Stimulated activated CD8-positive, alpha-beta memory T cell treated with anti-CD3 and anti-CD28 coated beads, Interleukin-4, amount 100 ng/mL, for 48 hours (primary cell): ENCODE data around the gene KRT7.
A peak's percentile ranks its signal among the peaks of the same experiment; 100 is the strongest.
"Not testable (repeated sequence)": the region's sequence is repeated elsewhere in the genome, so short reads cannot be mapped to it uniquely, and the experiment has no call there.

Source experiments
- DNase-seq: peaks from one replicate; pipeline ENCODE4 v3.0.0-alpha.2; 2020

KRT7 gene

DNA sequence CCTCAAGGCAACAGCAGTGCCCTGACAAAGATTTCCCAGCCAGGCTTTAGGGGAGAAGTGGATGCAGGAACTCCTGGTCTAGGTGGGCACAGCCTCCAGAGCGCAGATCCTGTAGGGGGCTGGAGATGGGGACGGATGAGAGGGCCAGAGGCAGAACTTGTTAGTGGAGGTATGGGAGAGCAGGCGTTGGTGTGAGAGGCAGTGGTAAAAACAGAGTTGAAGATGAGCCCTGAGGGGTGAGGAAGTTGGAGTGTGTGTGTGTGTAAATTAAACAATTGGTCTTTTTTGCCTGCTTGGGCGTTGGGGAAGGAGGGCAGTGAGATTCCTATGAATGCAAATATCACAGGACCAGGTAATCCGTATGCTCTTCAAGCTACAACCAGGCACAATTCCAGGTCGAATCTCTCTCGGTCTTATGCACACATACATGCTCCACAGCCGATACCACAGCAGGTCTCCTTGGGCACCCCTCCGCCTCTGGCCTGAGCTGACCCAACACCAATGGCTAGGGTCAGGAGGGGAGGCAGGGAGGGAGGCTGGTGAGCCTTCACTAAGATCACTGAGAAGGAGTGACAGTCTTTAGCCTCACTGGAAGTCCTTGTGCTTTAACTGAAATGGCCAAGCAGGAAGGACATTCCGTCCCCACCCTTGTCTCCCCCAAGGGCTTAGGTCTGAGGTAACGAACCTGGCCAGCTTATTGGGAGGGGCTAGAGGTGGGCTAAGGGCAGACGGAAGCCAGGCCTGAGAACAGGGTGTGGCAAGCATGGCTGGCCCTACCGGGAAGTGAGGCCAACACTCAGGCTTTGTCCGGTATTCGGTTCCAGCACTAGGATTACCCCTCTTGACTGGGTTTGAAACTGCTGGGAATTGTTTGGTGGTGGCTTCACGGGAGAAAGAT, 1.5 kb upstream of the KRT7 start:
- no peak for DNase-seq

DNA sequence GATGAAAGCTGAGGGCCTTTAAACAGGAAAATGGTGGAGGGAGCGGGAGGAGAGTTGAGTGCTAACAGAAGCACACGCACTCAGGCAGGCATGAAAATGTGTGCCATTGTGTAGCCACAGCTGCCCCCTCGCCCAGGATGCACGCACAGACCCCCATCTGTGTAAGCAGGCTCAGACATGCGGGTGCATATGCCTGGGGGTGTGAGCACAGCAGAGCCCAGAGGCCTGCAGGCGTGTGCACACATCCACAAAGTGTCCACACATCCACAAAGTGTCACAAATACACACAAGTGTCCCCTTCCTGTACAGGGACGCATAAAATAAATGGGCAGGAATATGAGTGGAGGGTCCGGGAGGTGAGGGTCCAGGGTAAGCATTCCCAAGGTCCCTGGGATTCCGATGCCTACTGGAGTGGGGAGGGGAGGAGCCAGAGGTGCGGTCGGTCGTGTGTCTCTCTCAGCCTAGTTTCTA, 805 bp upstream of the KRT7 start:
- DNase-seq: no peak

DNA sequence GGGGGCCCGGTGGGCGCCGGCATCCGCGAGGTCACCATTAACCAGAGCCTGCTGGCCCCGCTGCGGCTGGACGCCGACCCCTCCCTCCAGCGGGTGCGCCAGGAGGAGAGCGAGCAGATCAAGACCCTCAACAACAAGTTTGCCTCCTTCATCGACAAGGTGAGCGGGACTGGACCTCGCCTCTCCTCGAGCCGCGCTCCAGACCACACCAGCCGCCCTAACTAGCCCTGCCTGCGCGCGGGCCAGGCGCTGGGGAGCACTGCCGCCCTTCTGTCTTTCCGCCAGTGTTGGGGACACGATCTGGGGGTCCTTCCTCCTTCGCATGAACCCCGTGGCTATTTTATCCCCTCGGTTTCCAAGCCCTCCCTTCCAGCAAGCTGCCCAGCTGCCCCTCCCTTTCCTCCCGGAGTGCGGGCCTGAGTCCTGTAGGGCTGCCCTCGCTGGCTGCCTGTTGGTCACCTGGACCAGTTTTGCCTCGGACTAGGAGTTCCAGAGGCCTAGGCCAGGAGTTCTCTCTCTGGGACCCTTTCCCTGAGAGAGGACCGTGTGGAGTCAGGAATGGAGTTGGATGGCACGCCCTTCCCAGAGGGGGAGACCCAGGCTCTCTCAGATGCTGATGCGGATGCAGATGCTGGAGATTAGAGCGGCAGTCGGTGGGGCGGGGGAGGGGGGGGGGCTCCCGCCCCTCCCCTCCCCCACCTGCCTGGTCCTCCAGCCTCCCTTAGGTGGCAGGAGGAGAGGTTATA, 592 bp downstream of the KRT7 start:
- no peak for DNase-seq

DNA sequence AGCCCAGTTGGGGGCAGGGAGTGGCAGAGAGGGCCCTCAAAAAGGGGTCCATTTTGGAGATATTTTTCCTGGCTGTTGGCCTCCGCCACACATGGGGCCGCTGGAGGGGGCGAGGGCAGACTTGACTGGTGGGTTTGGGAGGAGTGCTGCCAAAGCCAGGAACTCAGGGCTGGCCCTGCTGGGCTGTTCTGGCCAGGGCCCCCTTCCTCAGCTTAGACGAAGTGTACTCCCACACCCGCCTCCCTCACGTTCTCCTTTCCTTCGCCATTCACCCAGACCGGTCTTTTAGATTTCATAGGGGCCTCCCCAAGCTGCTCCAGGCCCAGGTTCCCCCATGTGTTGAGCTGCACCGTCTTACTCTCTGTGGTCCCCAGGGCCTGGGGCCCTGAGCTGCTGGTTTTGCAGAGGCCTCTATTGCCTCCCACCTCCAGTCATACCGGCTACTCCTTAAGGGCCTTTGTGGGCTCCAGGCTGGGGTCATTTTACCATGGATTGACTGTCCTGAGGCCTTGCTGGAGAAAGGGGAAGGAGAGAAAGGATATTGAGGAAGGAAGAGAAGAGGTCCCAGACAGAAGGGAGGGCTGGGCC, 1.3 kb downstream of the KRT7 start:
- DNase-seq: no peak

DNA sequence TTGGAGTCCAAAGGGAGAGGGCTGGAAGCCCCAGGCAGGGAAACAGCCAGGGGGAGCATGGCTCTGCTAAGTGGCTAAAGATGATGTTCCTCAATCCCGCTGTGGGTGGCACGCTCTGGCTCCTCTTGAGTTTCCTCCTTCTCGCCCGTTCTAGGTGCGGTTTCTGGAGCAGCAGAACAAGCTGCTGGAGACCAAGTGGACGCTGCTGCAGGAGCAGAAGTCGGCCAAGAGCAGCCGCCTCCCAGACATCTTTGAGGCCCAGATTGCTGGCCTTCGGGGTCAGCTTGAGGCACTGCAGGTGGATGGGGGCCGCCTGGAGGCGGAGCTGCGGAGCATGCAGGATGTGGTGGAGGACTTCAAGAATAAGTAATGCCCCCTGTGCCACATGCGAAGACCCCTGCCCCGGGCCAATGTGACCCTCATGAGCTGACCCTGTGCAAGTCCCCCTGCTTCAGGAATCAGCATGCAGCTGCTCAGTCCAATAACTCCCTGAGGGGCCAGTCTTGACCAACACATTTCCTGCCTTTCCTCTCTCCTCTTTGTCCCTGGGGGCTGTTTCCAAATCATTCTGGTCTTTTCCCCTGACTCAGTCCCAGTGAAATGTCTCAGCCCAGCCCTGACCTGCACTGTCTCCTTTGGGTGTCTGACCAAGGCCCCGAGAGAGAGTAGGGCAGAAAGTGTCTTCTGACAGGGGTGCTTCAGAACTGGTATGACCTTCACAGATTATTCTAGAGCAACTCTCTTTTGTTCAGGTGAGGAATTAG, 2.1 kb downstream of the KRT7 start:
- no peak for DNase-seq

DNA sequence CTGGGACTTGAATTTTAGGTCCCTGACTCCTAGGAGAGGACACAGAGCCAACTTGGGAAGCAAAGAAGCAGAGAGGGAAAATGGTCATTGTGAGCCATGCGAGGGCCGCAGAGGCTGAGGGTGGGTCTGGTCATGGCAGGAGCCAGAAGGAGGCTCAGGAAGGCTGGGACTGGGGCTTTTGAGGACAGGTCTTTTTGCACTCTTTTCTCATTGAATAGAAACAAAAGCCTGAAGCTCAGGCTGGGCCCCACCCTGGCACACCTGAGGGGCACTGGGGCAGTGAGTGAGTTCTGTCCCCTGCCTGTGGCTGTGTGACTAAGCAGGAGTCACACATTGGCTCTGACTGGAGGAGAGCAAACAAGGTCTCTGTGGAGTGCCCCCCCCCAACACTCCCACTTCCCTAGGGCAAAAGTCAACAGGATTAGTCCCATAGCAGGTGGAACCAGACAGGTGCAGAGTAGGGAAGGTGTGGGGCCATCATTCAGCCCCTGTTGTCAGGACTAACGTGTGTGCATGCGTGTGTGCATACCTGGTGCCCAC, 2.8 kb downstream of the KRT7 start:
- DNase-seq: no peak

DNA sequence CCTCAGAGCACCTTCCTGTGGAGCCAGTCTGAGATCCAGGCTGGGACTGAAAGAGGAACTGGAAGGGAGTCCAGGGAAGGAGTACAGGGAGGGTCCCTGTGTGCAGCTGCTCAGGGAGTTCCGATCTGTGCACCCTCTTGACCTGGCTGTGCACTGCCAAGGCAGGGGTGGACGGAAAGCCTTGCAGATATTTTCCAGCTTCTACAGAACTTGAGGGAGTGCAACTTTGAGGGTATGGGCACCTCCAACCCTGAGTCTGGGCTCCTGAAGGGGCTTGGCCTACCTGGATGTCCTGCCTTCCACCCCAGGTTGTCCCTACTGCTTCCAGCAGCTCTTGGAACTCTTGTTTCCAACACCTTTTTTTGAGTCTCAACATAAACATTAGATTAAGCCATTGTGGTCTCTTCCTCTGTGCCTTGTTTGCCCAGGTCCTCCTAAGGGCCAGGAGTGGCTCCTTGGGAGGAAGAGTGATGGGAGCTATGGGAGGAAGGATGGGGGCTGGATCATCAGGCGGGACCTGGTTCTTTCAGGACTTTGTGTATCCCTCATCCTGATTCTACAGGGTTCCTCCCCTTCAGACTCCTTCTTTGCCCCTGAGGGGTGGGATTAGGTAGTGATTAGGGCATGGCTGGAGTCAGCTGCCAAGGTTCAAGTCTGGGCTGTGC, 3.5 kb downstream of the KRT7 start:
- DNase-seq: no peak

DNA sequence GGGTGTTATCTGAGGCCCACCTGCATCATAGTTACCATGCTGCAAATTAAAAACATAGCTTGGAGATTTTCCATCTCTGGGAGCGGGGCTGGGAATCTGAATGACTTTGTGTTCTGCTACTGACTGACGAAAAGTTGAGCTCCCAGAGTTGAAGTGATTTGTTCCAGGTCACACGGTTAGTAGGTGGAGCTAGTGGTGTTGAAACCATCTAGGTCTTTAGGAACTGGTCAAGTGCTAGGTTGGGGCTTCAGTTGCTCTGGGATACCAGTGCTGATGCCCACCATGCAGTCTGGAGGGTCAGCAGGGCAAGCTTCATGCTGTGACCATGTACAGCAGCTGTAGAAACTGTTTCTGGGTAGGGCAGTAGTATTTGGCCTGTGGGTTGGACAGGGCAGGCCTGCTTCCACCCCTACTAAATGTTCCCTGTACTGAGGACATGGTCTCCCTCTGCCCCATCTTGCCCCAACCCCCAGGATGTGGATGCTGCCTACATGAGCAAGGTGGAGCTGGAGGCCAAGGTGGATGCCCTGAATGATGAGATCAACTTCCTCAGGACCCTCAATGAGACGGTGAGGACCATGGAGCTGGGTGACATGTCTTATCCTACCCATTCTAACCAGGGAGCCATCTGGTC, 5.3 kb downstream of the KRT7 start:
- no peak for DNase-seq

DNA sequence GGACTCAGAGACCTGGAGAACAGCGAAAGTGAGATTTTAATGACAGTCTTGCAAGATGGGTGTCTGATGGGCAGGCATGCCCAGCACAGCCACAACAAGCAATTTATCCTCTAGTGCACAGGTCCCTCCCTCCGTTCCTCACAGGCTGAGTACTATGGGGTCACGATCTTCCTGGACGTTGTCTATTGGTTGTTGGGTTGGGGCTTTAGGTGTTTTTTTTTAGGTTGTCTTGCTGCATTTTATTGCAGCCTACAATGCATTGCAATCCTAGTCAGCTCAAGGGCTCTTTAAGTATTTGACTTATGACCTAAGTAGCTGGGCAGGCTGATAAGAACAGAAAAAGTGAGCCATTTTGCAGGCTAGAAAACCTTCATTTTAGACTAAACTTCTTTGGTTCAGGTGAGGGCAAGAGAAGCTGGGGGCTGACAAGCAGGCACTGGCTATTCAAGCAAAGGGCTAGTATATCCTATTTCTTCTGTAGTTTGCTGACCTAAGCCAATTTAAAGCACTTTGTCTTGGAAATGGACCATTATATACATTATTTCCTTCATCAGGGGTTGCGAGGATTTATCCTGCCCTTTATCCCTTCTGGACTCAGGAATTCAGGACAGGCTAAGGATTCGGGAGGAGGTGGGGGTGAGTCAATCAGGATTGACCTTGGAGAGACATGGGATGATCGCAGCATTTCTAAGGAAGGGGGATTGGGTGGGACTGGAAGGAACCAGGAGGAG, 6.0 kb downstream of the KRT7 start:
- DNase-seq: no peak

DNA sequence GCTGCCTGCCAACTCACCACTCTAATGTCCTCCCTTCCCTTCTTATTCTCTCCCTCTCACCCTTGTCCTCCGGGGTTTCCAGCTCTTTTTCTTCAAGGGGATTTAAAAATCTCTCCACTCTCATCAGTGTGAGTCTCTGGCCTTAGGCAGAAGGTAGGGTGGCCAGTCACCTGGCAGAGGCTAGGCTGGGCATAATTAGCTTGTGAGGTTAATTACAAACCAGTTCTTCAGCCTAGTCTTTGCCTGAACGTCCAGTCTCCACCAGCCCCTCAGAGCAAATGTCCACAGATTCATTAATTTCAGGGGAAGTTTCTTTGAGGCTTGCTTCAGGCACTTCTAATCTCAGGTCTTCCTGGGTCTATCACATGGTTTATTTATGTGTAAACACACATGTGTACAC, 6.7 kb downstream of the KRT7 start:
- no peak for DNase-seq

DNA sequence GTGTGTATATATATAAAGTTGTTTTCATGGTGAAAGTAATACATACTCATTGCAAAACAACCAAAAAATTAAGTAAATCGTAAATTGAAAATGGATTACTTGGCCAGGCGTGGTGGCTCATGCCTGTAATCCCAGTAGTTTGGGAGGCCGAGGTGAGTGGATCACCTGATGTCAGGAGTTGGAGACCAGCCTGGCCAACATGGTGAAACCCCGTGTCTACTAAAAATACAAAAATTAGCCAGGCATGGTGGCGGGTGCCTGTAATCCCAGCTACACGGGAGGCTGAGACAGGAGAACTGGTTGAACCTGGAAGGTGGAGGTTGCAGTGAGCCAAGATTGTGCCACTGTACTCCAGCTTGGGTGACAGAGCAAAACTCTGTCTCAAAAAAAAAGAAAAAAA, 7.2 kb downstream of the KRT7 start:
- DNase-seq: not testable (repeated sequence)

DNA sequence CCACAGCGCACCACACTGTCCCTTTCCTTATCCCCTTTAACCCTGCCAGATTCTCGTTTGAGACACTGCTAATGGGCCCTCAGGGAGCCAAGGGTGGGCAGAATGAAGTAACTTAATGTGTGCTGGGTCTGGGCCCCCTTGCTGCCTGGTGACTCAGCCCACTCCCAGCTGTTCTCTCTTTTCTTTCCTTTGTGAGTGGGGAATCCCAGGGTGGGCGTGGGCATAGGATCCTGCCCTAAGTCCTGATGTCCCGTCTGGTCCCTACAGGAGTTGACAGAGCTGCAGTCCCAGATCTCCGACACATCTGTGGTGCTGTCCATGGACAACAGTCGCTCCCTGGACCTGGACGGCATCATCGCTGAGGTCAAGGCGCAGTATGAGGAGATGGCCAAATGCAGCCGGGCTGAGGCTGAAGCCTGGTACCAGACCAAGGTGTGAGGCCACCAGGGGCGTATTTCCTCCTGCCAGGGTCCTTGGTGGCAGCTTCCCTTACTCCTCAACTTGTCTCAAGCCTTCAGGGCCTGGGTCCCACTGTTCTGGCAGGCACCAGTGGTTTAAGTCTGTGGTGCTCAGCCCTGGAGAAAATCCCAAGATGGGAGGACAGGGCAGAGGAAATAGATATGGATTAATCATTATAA, 8.3 kb downstream of the KRT7 start:
- no peak for DNase-seq

DNA sequence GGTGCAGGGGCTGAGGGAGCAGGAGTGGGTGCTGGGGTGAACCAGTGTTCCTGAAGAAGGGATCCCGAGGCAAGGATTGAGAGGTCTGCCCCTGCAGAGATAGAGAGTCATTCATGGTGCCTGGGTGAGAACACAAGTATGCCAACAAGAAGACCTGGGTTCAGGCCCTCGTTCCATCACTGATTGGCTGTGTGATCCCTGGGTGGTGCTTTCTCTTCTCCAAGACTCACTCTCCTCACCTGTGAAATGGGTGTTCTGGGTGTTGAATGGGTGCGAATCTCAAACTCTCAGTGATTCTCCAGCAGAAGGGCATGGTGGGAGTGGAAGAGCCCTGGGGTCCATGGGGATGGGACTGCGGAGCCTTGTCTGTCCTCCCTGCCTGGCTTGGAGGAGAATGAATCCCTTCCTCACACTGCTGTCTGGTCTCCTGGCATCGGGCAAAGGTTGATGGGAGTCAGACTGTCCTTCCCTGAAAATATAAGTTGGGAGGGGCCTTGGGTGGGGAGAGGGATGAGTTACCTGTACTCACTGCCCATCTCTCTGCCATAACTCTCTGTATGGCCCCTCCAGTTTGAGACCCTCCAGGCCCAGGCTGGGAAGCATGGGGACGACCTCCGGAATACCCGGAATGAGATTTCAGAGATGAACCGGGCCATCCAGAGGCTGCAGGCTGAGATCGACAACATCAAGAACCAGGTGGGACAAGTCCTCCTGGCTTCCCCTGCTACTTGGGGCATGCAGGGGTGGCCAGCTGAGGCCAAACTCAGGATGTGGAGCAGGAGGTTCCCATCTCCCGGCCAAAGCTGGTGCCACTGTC, 9.6 kb downstream of the KRT7 start:
- no peak for DNase-seq

DNA sequence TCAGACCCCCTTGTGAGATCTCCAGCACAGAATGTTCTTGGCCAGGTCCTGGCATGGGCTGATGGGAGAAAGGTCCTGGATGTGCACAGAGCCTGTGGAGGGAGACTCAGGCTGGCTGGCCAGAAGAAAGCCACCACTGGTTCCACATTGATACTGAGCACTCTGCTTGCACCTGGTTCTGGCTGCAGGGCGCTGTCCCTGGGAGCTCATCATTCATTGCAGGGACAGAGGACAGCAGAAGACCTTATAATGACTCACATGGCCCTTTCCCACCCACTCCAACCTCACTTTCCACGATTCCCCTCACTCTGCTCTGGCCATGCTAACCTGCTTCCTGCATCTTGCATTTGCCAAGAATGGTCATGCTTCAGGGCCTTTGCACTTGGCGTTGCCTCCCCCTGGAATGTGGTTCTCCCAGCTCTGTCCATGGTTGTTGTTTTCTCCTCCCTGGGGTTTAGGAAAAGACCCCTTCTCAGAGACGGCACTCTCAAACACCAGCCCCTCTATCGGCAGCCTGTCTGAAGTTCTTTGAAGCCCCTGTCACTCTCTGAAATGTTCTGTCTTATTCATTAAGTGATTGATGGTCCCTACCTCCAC, 10.3 kb downstream of the KRT7 start:
- DNase-seq: no peak

DNA sequence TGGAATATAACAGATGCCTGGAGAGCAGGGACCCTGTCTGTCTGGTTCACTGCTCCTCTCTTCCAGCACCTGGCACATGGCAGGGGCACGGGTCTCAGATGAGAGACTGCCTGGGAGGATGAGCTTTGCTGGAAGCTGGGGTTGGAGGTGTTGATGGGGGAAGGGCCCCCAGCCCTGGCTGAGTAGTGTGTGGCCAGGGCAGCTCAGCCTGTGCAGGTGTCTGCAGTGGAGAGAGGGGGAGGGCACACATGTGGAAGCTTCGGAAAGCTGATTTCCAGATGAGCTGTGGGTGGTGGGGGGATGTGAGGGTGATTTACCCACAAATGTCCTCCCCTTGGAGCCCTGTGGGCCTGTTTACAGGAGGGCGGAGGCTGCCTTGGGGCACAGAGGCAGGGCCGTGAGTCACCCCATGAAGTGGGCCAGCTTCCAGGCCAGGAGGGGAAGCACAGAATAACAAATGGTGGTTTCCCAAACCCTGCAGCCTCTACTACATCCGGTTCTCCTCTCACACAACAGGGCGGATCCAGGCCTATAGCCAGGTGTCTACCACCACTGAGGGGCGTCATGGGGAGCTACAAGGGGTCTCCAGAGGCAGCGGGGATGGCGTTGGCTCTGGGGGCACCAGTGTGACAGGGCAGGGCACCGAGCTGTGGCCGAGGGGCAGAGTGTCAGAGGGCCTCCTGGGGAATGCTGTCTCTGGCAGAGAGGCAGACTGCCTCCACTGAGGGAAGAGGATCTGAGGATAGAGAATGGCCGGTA, 11.0 kb downstream of the KRT7 start:
- DNase-seq: peak; percentile 80

DNA sequence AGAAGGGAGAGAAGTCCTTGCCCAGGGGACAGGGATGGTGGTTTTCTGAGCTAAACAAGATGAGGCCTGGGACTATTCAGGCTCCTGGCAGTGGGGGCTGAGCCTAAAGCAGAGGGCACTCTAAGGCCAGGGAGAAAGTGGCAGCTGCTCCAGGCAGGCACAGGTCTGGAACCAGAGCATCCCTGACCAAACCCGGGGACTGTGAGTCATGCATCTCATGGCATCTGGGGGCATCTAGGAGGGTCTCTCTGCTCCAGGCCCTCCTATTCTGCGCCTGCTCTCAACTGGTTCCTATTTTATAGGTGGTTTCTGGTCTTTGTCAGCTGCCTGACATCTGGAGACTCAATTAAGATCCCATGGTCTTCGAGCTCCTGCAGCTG, 11.6 kb downstream of the KRT7 start:
- DNase-seq: no peak

DNA sequence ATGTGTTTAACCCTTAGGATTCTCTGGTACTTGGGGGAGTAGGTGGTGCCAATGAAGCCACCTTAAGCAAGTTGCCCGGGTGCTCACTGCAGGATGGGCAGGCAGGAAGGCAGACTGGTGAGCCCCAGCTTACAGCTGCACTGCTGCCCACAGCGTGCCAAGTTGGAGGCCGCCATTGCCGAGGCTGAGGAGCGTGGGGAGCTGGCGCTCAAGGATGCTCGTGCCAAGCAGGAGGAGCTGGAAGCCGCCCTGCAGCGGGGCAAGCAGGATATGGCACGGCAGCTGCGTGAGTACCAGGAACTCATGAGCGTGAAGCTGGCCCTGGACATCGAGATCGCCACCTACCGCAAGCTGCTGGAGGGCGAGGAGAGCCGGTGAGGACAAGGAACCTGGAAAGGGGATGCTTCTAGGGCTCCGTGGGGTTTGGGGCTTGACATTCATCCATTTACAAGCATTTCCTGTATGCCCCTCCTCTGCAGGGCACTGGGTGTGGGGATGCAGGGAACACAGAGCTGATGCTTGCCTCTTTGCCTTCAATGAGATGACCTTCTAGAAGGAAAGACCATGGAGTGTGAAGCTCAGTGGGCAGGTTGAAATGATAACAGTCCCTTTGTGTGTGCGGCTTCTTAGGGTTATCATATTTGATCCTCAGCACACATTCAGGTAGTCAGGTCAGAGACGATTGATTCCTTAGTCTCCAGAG, 12.4 kb downstream of the KRT7 start:
- no peak for DNase-seq
